ENCODE results near the gene ELAVL4. TPM values are rescaled to one million over a fixed set of nuclear protein-coding genes. Genes with fewer than 3 reads are reported as not detected.

The ELAVL4 gene
- total RNA-seq, 2 experiments from 2014 or later = not detected

DNA sequence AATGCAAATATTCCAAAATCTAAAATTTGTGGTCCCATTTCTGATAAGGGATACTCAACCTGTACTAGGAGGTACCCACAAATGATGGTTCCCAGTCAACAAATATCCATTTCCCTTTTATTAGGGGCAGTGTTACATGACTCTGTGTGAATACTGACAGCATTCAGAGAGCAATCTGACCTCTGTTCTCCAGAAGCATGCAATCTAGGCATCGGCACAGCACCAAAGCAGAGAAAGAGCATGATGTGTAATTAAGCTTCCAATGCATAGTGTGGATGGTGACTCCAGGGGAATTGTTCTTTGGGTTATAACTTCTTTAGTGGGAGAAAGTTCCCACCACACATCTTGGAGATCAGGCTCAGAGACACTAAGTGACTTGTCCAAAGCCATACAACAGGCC, 71.6 kb downstream of the ELAVL4 start:
- intact Hi-C loops (cut with DNase I, micrococcal nuclease) = no loop called here
- H3K4me1 ChIP-seq (ENCODE audit: insufficient read depth, low read length) = no peaks in the 10 kb centered on the region
- no peak overlapping the region for H3K27ac ChIP-seq (ENCODE audit: low read depth in 1 of 2, low read length in 2 of 2)
- peaks cover 0 to 4% of the 10 kb centered on the region in 2 experiments for H3K27me3 ChIP-seq (ENCODE audit: control insufficient read depth in 1 of 2, insufficient read depth in 2 of 2, low read length in 2 of 2)
- ATAC-seq (ENCODE audit: poor library complexity) (no peak), DNase-seq (no peak)
- no peaks in the 10 kb centered on the region for H3K9me3 ChIP-seq (ENCODE audit: control insufficient read depth in 1 of 2, insufficient read depth in 1 of 2, low read length in 2 of 2)
- no peaks in the 10 kb centered on the region for H3K36me3 ChIP-seq (ENCODE audit: insufficient read depth, low read length)
- H3K27me3 Mint-ChIP-seq = peaks cover 18% of the 10 kb centered on the region
- no peaks in the 10 kb centered on the region for H3K36me3 Mint-ChIP-seq (ENCODE audit: low read depth)
- CTCF ChIA-PET = no interaction called here
- no peak overlapping the region for H3K4me3 Mint-ChIP-seq
- no peaks in the 10 kb centered on the region for H3K4me1 Mint-ChIP-seq (ENCODE audit: low read depth)
- no peaks in the 10 kb centered on the region for H3K9me3 Mint-ChIP-seq
- H3K27ac Mint-ChIP-seq = no peak overlapping the region
- TF ChIP-seq, protein P1, sequence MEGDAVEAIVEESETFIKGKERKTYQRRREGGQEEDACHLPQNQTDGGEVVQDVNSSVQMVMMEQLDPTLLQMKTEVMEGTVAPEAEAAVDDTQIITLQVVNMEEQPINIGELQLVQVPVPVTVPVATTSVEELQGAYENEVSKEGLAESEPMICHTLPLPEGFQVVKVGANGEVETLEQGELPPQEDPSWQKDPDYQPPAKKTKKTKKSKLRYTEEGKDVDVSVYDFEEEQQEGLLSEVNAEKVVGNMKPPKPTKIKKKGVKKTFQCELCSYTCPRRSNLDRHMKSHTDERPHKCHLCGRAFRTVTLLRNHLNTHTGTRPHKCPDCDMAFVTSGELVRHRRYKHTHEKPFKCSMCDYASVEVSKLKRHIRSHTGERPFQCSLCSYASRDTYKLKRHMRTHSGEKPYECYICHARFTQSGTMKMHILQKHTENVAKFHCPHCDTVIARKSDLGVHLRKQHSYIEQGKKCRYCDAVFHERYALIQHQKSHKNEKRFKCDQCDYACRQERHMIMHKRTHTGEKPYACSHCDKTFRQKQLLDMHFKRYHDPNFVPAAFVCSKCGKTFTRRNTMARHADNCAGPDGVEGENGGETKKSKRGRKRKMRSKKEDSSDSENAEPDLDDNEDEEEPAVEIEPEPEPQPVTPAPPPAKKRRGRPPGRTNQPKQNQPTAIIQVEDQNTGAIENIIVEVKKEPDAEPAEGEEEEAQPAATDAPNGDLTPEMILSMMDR (IDR thresholded peaks at IDR 0.05) = no peak
- POLR2A ChIA-PET = no interaction called here
- H3K4me3 ChIP-seq (ENCODE audit: low read length) = no peak overlapping the region

DNA sequence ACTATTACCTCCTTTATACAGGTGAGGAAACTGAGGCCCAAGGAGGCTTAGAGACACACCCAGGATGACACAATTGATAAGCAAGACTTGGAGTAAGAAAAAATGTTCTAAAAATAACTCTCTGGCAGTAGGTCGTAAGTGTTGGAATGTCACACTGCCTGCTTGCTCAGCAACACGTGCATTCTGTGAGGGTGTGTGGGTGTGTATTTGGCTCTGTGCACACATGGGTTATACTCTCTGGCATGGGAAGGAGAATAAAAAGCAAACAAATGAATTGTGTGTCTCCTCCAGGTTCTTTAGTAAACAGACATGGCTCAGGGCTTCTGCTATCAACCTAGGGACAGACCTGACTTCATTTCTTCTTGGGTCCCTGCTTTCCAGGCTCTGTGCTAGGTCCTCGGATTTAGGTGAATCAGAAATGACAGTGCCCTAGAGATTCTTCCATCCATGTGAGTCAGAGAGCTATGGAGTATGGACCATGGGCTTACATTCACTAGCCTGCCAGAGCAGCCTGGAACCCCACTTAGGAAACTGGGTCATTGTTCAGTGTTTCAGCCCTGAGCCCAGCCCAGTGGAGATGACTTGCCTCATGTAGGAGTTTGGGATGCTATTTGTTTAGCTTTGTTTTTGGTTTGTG, 72.4 kb downstream of the ELAVL4 start:
- ChIA-PET CTCF (no interaction called here), POLR2A (no interaction called here)
- Histone ChIP-seq H3K27ac (ENCODE audit: low read depth in 1 of 2, low read length in 2 of 2) (no peak overlapping the region), H3K4me3 (ENCODE audit: low read length) (no peak overlapping the region), H3K4me1 (ENCODE audit: insufficient read depth, low read length) (no peaks in the 10 kb centered on the region), H3K36me3 (ENCODE audit: insufficient read depth, low read length) (no peaks in the 10 kb centered on the region), H3K27me3 (ENCODE audit: control insufficient read depth in 1 of 2, insufficient read depth in 2 of 2, low read length in 2 of 2) (peaks cover 0 to 4% of the 10 kb centered on the region in 2 experiments), H3K9me3 (ENCODE audit: control insufficient read depth in 1 of 2, insufficient read depth in 1 of 2, low read length in 2 of 2) (no peaks in the 10 kb centered on the region)
- DNase-seq = no peak
- ATAC-seq (ENCODE audit: poor library complexity) = no peak
- Mint-ChIP-seq H3K9me3 (no peaks in the 10 kb centered on the region), H3K4me1 (ENCODE audit: low read depth) (no peaks in the 10 kb centered on the region), H3K4me3 (no peak overlapping the region), H3K36me3 (ENCODE audit: low read depth) (no peaks in the 10 kb centered on the region), H3K27ac (no peak overlapping the region), H3K27me3 (peaks cover 18% of the 10 kb centered on the region)
- intact Hi-C loops (cut with DNase I, micrococcal nuclease) = no loop called here
- TF ChIP-seq, protein P1 (IDR thresholded peaks at IDR 0.05) = no peak

GRCh38 chr1:50183378-50184133, 74.8 kb downstream of the ELAVL4 start:
- DNase-seq = no peak
- H3K4me1 Mint-ChIP-seq (ENCODE audit: low read depth) = no peaks in the 10 kb centered on the region
- intact Hi-C loops (cut with DNase I, micrococcal nuclease) = no loop called here
- Histone ChIP-seq H3K36me3 (ENCODE audit: insufficient read depth, low read length) (no peaks in the 10 kb centered on the region), H3K27me3 (ENCODE audit: control insufficient read depth in 1 of 2, insufficient read depth in 2 of 2, low read length in 2 of 2) (peaks cover 0 to 6% of the 10 kb centered on the region in 2 experiments), H3K4me1 (ENCODE audit: insufficient read depth, low read length) (no peaks in the 10 kb centered on the region), H3K4me3 (ENCODE audit: low read length) (no peak overlapping the region), H3K27ac (ENCODE audit: low read depth in 1 of 2, low read length in 2 of 2) (no peak overlapping the region), H3K9me3 (ENCODE audit: control insufficient read depth in 1 of 2, insufficient read depth in 1 of 2, low read length in 2 of 2) (no peaks in the 10 kb centered on the region)
- no peak overlapping the region for H3K4me3 Mint-ChIP-seq
- peaks cover 18% of the 10 kb centered on the region for H3K27me3 Mint-ChIP-seq
- TF ChIP-seq, protein P1 (IDR thresholded peaks at IDR 0.05) = no peak
- ChIA-PET CTCF (no interaction called here), POLR2A (no interaction called here)
- H3K9me3 Mint-ChIP-seq = no peaks in the 10 kb centered on the region
- ATAC-seq (ENCODE audit: poor library complexity) = no peak
- no peak overlapping the region for H3K27ac Mint-ChIP-seq
- no peaks in the 10 kb centered on the region for H3K36me3 Mint-ChIP-seq (ENCODE audit: low read depth)
